ENCODE data around the gene KIRREL3.

Gene KIRREL3

GRCh38 chr11:126738295-126739031, 262.1 kb downstream of the KIRREL3 start:
- DNase-seq (ENCODE audit: low read depth), result no peak

GRCh38 chr11:126736682-126737572, 263.6 kb downstream of the KIRREL3 start:
- no peak for DNase-seq (ENCODE audit: low read depth)

DNA sequence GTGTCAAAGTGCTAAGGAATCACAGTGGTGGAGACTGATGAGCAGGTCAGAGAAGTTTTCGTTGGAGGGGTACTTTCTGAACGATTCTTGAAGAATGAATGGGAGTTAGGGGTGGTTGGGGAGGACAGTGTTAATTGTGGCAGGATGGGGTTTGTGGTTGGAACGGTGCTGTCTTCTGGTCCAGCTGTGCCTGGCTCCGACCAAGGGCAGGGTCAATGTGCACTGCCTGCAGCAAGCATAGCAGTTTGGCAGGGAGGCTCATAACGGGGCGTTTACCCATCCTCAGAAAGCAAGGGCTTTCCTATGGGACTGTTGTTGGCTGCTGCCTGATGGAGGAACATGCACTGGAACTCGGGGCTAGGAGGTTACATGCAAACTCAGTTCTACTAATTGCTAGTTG, 265.8 kb downstream of the KIRREL3 start:
- DNase-seq (ENCODE audit: low read depth), result no peak

- DNase-seq (ENCODE audit: low read depth), result no peak
Measured at GRCh38 chr11:126733685-126734084, 266.9 kb downstream of the KIRREL3 start.

- no peak for DNase-seq (ENCODE audit: low read depth)
Measured at GRCh38 chr11:126732981-126733380, 267.6 kb downstream of the KIRREL3 start.

DNA sequence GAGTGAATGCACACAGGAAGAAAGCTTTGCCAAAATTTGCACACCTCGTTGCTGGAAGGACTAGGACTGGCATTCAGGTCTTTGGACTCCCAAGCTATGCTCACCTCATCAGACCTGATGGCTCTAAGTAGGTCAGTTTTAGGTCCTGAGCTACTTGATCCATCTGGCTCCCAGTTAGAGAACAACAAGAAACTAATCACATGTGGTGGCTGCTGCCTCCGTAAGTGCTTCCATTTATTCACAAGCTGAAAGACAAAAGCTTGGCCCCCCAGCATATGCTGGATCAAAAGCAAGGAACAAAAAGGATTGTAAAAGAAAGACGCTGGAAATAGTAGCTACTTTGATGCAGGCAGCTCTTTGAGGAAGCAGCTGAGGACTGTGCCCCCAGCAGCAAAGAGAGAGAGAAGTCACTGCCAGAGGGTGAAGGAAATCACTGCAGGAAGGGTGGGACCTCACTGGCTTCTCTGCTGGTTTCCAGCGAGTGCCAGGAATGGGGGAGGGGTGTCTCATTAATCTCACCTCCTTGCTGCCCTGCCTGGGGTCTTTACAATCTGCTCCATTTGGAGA, 268.9 kb downstream of the KIRREL3 start:
- DNase-seq (ENCODE audit: low read depth), result no peak

DNA sequence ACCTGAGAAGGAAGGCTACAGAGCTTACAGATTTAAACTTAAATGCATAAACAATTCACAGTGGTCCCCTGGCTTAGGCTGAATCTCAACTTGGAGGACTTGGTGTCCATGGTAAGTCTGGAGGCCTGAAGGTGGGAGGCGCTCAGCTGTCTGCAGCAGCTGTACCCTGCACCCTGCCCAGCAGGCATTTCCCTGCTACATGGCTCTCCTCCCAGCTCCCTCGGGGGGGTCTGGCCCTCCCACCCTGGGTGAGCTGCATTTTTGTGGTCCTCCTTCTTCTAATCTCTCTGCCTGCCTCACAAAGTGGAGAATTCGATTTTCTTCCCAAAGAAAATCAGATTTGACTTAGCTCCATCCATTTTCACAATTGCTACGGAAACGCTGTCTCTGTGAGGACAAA, 273.2 kb downstream of the KIRREL3 start:
- no peak for DNase-seq (ENCODE audit: low read depth)

DNA sequence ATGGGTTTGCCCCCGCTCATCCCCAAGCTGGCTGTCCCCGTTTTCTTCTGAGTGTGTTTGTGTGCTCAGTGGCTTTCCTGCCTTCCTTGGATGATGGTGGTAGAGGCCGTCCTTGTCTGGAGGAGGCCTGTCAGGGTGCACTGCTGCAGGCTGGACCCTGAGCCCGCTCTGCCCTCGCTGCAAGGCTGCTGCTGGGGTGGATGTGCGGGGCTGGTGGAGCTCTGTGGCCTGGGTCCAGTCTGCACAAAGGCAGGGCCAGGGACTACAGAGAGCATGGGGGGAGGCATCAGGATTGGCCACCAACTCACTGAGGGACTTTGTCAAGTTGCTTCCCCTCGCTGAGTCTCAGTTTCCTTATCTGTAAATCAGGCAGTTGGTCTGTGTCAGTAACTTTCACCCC, 275.0 kb downstream of the KIRREL3 start:
- DNase-seq (ENCODE audit: low read depth), result no peak

GRCh38 chr11:126725043-126725442, 275.5 kb downstream of the KIRREL3 start:
- DNase-seq (ENCODE audit: low read depth), result no peak

- no peak for DNase-seq (ENCODE audit: low read depth)
Measured at GRCh38 chr11:126723665-126724045, 276.9 kb downstream of the KIRREL3 start.

DNA sequence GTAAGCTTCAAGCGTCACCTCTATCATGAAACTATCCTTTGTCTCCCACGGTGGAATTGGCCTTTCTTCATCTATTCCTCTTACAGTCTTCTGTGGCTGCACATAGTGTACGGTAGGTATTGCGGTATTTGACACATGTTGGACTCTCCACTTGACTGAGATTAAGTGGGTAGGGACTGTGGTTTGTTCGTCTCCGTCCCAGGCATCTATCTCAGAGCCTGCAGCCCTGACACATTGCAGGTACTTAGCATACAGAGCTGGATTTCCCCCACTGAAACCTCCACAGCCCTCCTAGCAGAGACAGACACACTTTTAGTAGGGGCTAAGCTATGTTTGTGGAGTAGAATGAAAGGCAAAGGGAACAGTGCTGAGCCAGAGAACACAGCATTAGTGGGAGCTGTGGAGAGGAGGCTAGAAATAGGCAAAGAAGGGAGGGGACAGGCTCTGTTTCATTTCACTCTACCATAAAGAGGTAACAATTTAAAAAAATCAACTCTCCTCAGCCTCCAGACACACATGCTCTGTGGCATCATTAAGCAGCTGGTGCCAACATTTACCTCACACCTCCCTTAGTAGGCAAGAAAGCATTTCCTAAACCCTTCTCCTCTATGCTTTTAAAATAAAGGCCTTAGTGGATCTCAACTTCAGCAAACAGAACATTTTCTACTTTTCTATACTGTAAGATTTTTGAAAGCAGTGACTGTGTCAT, 277.5 kb downstream of the KIRREL3 start:
- DNase-seq (ENCODE audit: low read depth), result no peak

GRCh38 chr11:126722006-126722736, 278.4 kb downstream of the KIRREL3 start:
- no peak for DNase-seq (ENCODE audit: low read depth)

- DNase-seq (ENCODE audit: low read depth), result no peak
Measured at GRCh38 chr11:126720539-126721235, 279.9 kb downstream of the KIRREL3 start.

- DNase-seq (ENCODE audit: low read depth), result no peak
Measured at GRCh38 chr11:126719740-126720139, 280.8 kb downstream of the KIRREL3 start.

- no peak for DNase-seq (ENCODE audit: low read depth)
Measured at GRCh38 chr11:126718276-126718675, 282.3 kb downstream of the KIRREL3 start.

- peak; percentile 4 for DNase-seq (ENCODE audit: low read depth)
Measured at GRCh38 chr11:126716456-126717083, 284.0 kb downstream of the KIRREL3 start.

DNA sequence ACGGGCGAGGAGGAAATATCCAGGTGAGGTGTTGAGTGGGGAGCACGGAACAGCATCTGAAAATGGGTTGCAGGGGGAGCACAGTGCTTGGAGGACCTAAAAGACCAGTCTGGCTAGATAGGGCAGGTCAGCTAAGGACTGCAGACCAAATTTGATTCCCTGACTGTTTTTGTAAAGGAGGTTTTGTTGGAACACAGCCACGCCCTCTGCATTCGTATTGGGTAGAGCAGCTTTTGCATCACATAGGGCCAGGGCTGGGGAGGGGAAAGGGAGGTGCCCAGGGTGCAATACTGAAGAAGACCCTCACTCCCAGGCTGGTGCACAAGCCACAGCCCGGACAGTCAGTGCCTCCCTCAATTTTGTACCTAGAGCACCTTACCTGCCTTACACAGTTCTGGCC, 286.8 kb downstream of the KIRREL3 start:
- DNase-seq (ENCODE audit: low read depth), result no peak

GRCh38 chr11:126711977-126712625, 288.5 kb downstream of the KIRREL3 start:
- no peak for DNase-seq (ENCODE audit: low read depth)

GRCh38 chr11:126710804-126711399, 289.7 kb downstream of the KIRREL3 start:
- no peak for DNase-seq (ENCODE audit: low read depth)

- DNase-seq (ENCODE audit: low read depth), result no peak
Measured at GRCh38 chr11:126707498-126707897, 293.1 kb downstream of the KIRREL3 start.

All from HS-27A (cell line).